Parathyroid adenoma (tissue), 2 donors: ENCODE measurements around the gene DNMBP.

ENCODE experiments used
- H2AFZ ChIP-seq: fragments of 300-600 bp; sonication (generic); one replicate; pipeline ENCODE4 v1.7.0; 2017; ENCODE audit warnings: antibody characterized with exemption, mild to moderate bottlenecking
- H3K27ac ChIP-seq: fragments of 300-600 bp; sonication (generic); one replicate; pipeline ENCODE4 v1.7.0; 2017
- H3K27me3 ChIP-seq: fragments of 300-600 bp; sonication (generic); one replicate; pipeline ENCODE4 v1.7.0; 2017; ENCODE audit warnings: low read length; ENCODE audit not compliant: control insufficient read depth, insufficient read depth
- H3K36me3 ChIP-seq: fragments of 300-600 bp; sonication (generic); one replicate; pipeline ENCODE4 v1.7.0; 2017; ENCODE audit warnings: low read length; ENCODE audit not compliant: control insufficient read depth, insufficient read depth
- H3K4me1 ChIP-seq: fragments of 300-600 bp; sonication (generic); one replicate; pipeline ENCODE4 v1.7.0; 2017; ENCODE audit warnings: control low read depth
- H3K4me2 ChIP-seq: fragments of 300-600 bp; sonication (generic); one replicate; pipeline ENCODE4 v1.7.0; 2017; ENCODE audit warnings: low read length
- H3K4me3 ChIP-seq: fragments of 300-600 bp; sonication (generic); one replicate; pipeline ENCODE4 v1.7.0; 2017; ENCODE audit warnings: low read depth, low read length
- H3K79me2 ChIP-seq: fragments of 300-600 bp; sonication (generic); one replicate; pipeline ENCODE4 v1.7.0; 2017; ENCODE audit warnings: control low read depth
- H3K9ac ChIP-seq: fragments of 300-600 bp; sonication (generic); one replicate; pipeline ENCODE4 v1.7.0; 2017; ENCODE audit warnings: mild to moderate bottlenecking
- H3K9me3 ChIP-seq: fragments of 300-600 bp; sonication (generic); one replicate; pipeline ENCODE4 v1.7.0; 2017; ENCODE audit warnings: low read length; ENCODE audit not compliant: control insufficient read depth
- TF ChIP-seq, protein P1 (sequence below): fragments of 300-600 bp; sonication (generic); IDR thresholded peaks from one replicate; pipeline ENCODE4 v1.7.0; 2017; ENCODE audit warnings: antibody characterized with exemption, mild to moderate bottlenecking
- donor health status: primary hyperparathyroidism.

DNMBP gene

GRCh38 chr10:99998889-99999288, 10.9 kb downstream of the DNMBP start:
- H3K79me2 ChIP-seq, result peaks cover 64% of the 10 kb centered on the region
- no peaks in the 10 kb centered on the region for H3K9me3 ChIP-seq
- peak overlapping the region; percentile 19 for H3K4me2 ChIP-seq
- H2AFZ ChIP-seq, result no peak overlapping the region
- H3K27me3 ChIP-seq, result no peaks in the 10 kb centered on the region
- TF ChIP-seq, protein P1, sequence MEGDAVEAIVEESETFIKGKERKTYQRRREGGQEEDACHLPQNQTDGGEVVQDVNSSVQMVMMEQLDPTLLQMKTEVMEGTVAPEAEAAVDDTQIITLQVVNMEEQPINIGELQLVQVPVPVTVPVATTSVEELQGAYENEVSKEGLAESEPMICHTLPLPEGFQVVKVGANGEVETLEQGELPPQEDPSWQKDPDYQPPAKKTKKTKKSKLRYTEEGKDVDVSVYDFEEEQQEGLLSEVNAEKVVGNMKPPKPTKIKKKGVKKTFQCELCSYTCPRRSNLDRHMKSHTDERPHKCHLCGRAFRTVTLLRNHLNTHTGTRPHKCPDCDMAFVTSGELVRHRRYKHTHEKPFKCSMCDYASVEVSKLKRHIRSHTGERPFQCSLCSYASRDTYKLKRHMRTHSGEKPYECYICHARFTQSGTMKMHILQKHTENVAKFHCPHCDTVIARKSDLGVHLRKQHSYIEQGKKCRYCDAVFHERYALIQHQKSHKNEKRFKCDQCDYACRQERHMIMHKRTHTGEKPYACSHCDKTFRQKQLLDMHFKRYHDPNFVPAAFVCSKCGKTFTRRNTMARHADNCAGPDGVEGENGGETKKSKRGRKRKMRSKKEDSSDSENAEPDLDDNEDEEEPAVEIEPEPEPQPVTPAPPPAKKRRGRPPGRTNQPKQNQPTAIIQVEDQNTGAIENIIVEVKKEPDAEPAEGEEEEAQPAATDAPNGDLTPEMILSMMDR, result no peak
- peak overlapping the region; percentile 85 for H3K27ac ChIP-seq
- no peak overlapping the region for H3K9ac ChIP-seq
- peaks cover 64% of the 10 kb centered on the region for H3K4me1 ChIP-seq
- H3K4me3 ChIP-seq, result no peak overlapping the region
- H3K36me3 ChIP-seq, result no peaks in the 10 kb centered on the region

DNA sequence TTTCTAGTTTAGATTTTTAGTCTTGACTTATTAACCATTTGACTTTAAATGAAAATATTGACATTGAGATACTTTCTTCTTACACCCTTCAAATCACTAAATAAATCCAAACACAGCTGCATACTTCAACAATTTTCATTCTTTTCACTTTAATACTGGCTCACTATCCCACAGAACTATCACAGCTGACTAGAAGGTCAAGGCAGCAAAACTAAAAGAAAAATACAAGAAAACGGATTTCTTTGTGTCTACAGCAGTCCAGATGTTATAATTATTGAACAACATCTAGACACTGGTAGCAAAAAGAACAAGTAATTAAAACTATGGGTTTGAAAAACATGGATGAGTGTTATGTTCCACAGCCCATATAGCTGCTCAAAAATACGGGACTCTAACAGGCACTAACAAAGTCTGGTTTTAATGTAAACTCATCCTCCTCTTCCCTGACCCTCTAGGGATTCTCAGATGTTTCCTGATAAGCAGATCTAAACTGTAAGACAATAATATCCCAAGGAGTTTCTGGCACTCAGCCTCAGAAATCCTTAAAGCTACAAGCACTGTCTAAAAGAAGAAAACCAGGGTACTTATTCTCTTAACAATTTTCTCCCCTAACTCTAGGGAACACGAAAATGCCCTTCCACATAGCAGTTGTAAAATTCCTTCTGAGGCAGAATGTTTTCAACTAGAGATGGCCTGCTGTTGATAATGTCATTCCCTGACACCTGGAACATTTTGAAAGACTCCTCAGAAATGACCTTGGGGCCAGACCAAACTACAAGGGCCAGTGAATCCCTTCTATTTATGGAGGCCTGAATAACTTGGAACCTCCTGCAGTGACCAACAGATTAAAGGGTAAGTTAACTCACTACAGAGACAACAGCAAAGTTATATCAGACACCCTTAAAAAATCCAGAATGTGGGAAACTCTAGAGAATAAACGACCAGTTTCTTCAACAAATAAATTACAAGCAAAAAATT, 12.8 kb downstream of the DNMBP start:
- Histone ChIP-seq H3K4me3 (peak overlapping the region; percentile 53), H2AFZ (no peak overlapping the region), H3K36me3 (no peaks in the 10 kb centered on the region), H3K4me2 (peak overlapping the region; percentile 64), H3K9ac (no peak overlapping the region), H3K79me2 (peaks cover 68% of the 10 kb centered on the region), H3K27ac (peak overlapping the region; percentile 85), H3K27me3 (no peaks in the 10 kb centered on the region), H3K9me3 (no peaks in the 10 kb centered on the region), H3K4me1 (peaks cover 53% of the 10 kb centered on the region)
- TF ChIP-seq, protein P1, result no peak

GRCh38 chr10:99995713-99996112, 14.0 kb downstream of the DNMBP start:
- no peaks in the 10 kb centered on the region for H3K27me3 ChIP-seq
- no peak overlapping the region for H3K4me2 ChIP-seq
- peaks cover 52% of the 10 kb centered on the region for H3K4me1 ChIP-seq
- TF ChIP-seq, protein P1, result no peak
- no peaks in the 10 kb centered on the region for H3K36me3 ChIP-seq
- no peak overlapping the region for H3K9ac ChIP-seq
- peaks cover 70% of the 10 kb centered on the region for H3K79me2 ChIP-seq
- H3K9me3 ChIP-seq, result no peaks in the 10 kb centered on the region
- H2AFZ ChIP-seq, result no peak overlapping the region
- H3K27ac ChIP-seq, result peak overlapping the region; percentile 85
- no peak overlapping the region for H3K4me3 ChIP-seq

DNA sequence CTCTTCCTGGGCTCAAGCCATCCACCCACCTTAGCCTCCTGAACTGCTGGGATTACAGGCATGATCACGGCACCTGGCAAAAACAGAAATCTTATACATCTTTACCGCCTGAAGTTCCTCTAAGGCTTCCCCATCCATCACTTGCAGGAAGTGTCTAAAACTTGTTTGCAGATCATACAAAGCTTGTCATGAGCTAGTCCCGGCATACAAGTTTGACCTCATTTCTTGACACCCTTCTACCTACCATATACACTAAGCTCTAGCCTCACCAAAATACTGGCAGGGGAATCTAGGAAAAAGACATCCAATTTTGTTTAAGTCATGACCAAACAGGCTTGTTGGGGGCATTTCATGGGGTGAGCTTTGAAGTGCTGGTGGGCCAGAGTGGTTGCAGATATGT, 14.5 kb downstream of the DNMBP start:
- Histone ChIP-seq H3K79me2 (peaks cover 66% of the 10 kb centered on the region), H3K4me3 (no peak overlapping the region), H3K4me2 (no peak overlapping the region), H2AFZ (no peak overlapping the region), H3K27me3 (no peaks in the 10 kb centered on the region), H3K9ac (no peak overlapping the region), H3K27ac (peak overlapping the region; percentile 85), H3K9me3 (no peaks in the 10 kb centered on the region), H3K36me3 (no peaks in the 10 kb centered on the region), H3K4me1 (peaks cover 48% of the 10 kb centered on the region)
- TF ChIP-seq, protein P1, result no peak
